IMR-90 (cell line): ENCODE data around the gene IL11. TPM values are rescaled to one million over a fixed set of nuclear protein-coding genes. Genes with fewer than 3 reads are reported as not detected.

Source experiments
- ATAC-seq: fragments of 200-7000 bp; cut with Tn5 transposase; 2 replicates; pipeline ENCODE4 v1.9.1; 2020; ENCODE audit warnings: low read depth, mild to moderate bottlenecking, moderate library complexity
- BruUV-seq: library from RNA; stranded (reverse); fragments of 400-500 nt; replicated peaks from 2 replicates; lab custom pipeline; 2021; lab: Mats Ljungman, UMichigan
- CTCF ChIA-PET: fragments of 300-600 bp; formaldehyde crosslinking; extraction: SDS; loops from one replicate; lab custom pipeline; 2021; ENCODE audit warnings: antibody characterized with exemption; lab: Yijun Ruan, JAX
- POLR2A ChIA-PET: fragments of 300-600 bp; sonication (Branson Sonifier 250); formaldehyde crosslinking; loops from one replicate; lab custom pipeline; 2022; ENCODE audit warnings: antibody characterized with exemption; ENCODE audit not compliant: unreplicated experiment; lab: Charles Lee
- DNase-seq: peaks from one replicate; pipeline ENCODE4 v3.0.0; 2013
- H2AFZ ChIP-seq: replicated peaks from 2 replicates; pipeline ENCODE3; 2013; ENCODE audit warnings: low read length, mild to moderate bottlenecking; ENCODE audit not compliant: poor library complexity
- H2AK5ac ChIP-seq: 2 replicates; pipeline ENCODE4 v1.6.1; 2013; ENCODE audit warnings: low read depth, low read length, inconsistent platforms
- H2AK9ac ChIP-seq: replicated peaks from 2 replicates; pipeline ENCODE3; 2013; ENCODE audit warnings: mild to moderate bottlenecking, low read depth, low read length, moderate library complexity; ENCODE audit not compliant: poor library complexity
- H2BK120ac ChIP-seq: 2 replicates; pipeline ENCODE4 v1.6.1; 2013; ENCODE audit warnings: low read depth, low read length, inconsistent platforms
- H2BK15ac ChIP-seq: 3 replicates; pipeline ENCODE4 v1.6.1; 2013; ENCODE audit warnings: low read depth, low read length, inconsistent platforms
- H2BK20ac ChIP-seq: 2 replicates; pipeline ENCODE4 v1.6.1; 2013; ENCODE audit warnings: low read depth, mild to moderate bottlenecking, inconsistent platforms, low read length, moderate library complexity
- H2BK5ac ChIP-seq: 2 replicates; pipeline ENCODE4 v1.6.1; 2013; ENCODE audit warnings: mild to moderate bottlenecking, low read depth, low read length, inconsistent platforms; ENCODE audit not compliant: poor library complexity, severe bottlenecking
- H3K14ac ChIP-seq: replicated peaks from 2 replicates; pipeline ENCODE4 v1.6.1; 2013; ENCODE audit warnings: low read depth, low read length, inconsistent platforms
- H3K18ac ChIP-seq: 2 replicates; pipeline ENCODE4 v1.6.1; 2013; ENCODE audit warnings: low read depth, low read length, control low read depth
- H3K23ac ChIP-seq: 2 replicates; pipeline ENCODE4 v1.6.1; 2013; ENCODE audit warnings: low read depth, low read length, inconsistent platforms
- H3K27ac ChIP-seq: 2 replicates; pipeline ENCODE4 v1.5.1; 2013; ENCODE audit warnings: mild to moderate bottlenecking, control low read depth, low read length; ENCODE audit not compliant: insufficient read depth
- H3K27me3 ChIP-seq: 2 replicates; pipeline ENCODE4 v1.6.1; 2013; ENCODE audit warnings: low read length; ENCODE audit not compliant: control insufficient read depth, insufficient read depth
- H3K36me3 ChIP-seq: 2 replicates; pipeline ENCODE4 v1.6.1; 2013; ENCODE audit warnings: low read length, mixed read lengths; ENCODE audit not compliant: control insufficient read depth, insufficient read depth
- H3K4ac ChIP-seq: 2 replicates; pipeline ENCODE4 v1.6.1; 2013; ENCODE audit warnings: low read depth, low read length, inconsistent platforms
- H3K4me1 ChIP-seq: 2 replicates; pipeline ENCODE4 v1.6.1; 2013; ENCODE audit warnings: low read length, mixed read lengths; ENCODE audit not compliant: control insufficient read depth, insufficient read depth
- H3K4me2 ChIP-seq: 2 replicates; pipeline ENCODE4 v1.6.1; 2013; ENCODE audit warnings: low read depth, mild to moderate bottlenecking, control low read depth, low read length, moderate library complexity
- H3K4me3 ChIP-seq: 2 replicates; pipeline ENCODE4 v1.5.1; 2013; ENCODE audit warnings: low read depth, mild to moderate bottlenecking, control low read depth, low read length, moderate library complexity; ENCODE audit not compliant: insufficient read depth
- H3K56ac ChIP-seq: 2 replicates; pipeline ENCODE4 v1.6.1; 2013; ENCODE audit warnings: low read length, inconsistent platforms; ENCODE audit not compliant: insufficient read depth; ENCODE audit errors: extremely low read depth
- H3K79me1 ChIP-seq, 2 experiments: 2 replicates each; pipeline ENCODE4 v1.6.1; 2013; ENCODE audit warnings: low read length in 2 of 2, inconsistent platforms in 1 of 2, low read depth in 1 of 2
- H3K9ac ChIP-seq: 2 replicates; pipeline ENCODE4 v1.6.1; 2013; ENCODE audit warnings: low read depth, low read length, control low read depth
- H3K9me1 ChIP-seq: 2 replicates; pipeline ENCODE4 v1.6.1; 2013; ENCODE audit warnings: low read length, inconsistent platforms; ENCODE audit not compliant: insufficient read depth
- H3K9me3 ChIP-seq: 2 replicates; pipeline ENCODE4 v1.6.1; 2013; ENCODE audit warnings: low read length; ENCODE audit not compliant: control insufficient read depth, insufficient read depth
- H4K20me1 ChIP-seq: 2 replicates; pipeline ENCODE4 v1.6.1; 2013; ENCODE audit warnings: low read length, inconsistent platforms; ENCODE audit not compliant: insufficient read depth
- H4K5ac ChIP-seq: 2 replicates; pipeline ENCODE4 v1.6.1; 2013; ENCODE audit warnings: mild to moderate bottlenecking, low read depth, low read length, control low read depth
- H4K8ac ChIP-seq, 2 experiments: 2 replicates each; pipeline ENCODE4 v1.6.1; 2013; ENCODE audit warnings: low read depth in 2 of 2, low read length in 2 of 2, control low read depth in 1 of 2, inconsistent platforms in 1 of 2
- H4K91ac ChIP-seq: 2 replicates; pipeline ENCODE4 v1.6.1; 2013; ENCODE audit warnings: low read depth, low read length, inconsistent platforms; ENCODE audit not compliant: insufficient read depth
- CEBPB ChIP-seq: IDR thresholded peaks from 2 replicates; pipeline ENCODE4 v1.6.1; 2012; ENCODE audit warnings: low read depth, low read length, improper control_type of control experiment
- CTCF ChIP-seq: conservative IDR thresholded peaks from 2 replicates; pipeline ENCODE4 v1.5.1; 2012; ENCODE audit warnings: mild to moderate bottlenecking, low read depth, low read length, improper control_type of control experiment
- ELK1 ChIP-seq: fragments of 150-350 bp; IDR thresholded peaks from 2 replicates; pipeline ENCODE4 v1.6.1; 2016; ENCODE audit warnings: low read depth, mild to moderate bottlenecking, low read length, moderate library complexity, borderline replicate concordance
- MAFK ChIP-seq: IDR thresholded peaks from 2 replicates; pipeline ENCODE4 v1.6.1; 2012; ENCODE audit warnings: low read depth, low read length, improper control_type of control experiment
- MXI1 ChIP-seq: IDR thresholded peaks from 2 replicates; pipeline ENCODE4 v1.6.1; 2012; ENCODE audit warnings: low read depth, mild to moderate bottlenecking, low read length, moderate library complexity, borderline replicate concordance
- NFE2L2 ChIP-seq: fragments of 150-350 bp; IDR thresholded peaks from 2 replicates; pipeline ENCODE4 v1.6.1; 2016; ENCODE audit warnings: low read depth, mild to moderate bottlenecking, low read length
- RAD21 ChIP-seq: IDR thresholded peaks from 2 replicates; pipeline ENCODE4 v1.6.1; 2012; ENCODE audit warnings: low read length, improper control_type of control experiment
- RCOR1 ChIP-seq: IDR thresholded peaks from 2 replicates; pipeline ENCODE4 v1.6.1; 2012; ENCODE audit warnings: mild to moderate bottlenecking, low read length, improper control_type of control experiment; ENCODE audit not compliant: insufficient replicate concordance
- RFX5 ChIP-seq: IDR thresholded peaks from 2 replicates; pipeline ENCODE4 v1.8.0; 2012; ENCODE audit warnings: low read depth, mild to moderate bottlenecking, low read length, moderate library complexity
- SMC3 ChIP-seq: fragments of 150-350 bp; IDR thresholded peaks from 2 replicates; pipeline ENCODE4 v1.6.1; 2016; ENCODE audit warnings: low read depth, mild to moderate bottlenecking, antibody characterized with exemption, low read length, moderate library complexity
- USF2 ChIP-seq: fragments of 150-350 bp; IDR thresholded peaks from 2 replicates; pipeline ENCODE4 v1.6.1; 2017; ENCODE audit warnings: mild to moderate bottlenecking, antibody characterized with exemption, low read length, low read depth
- WGBS, 2 experiments: methylation state at CpG; one replicate each; pipeline versions ENCODE4 v1.1.5 to v1.1.7; 2013; ENCODE audit warnings: missing lambda C conversion rate in 2 of 2; ENCODE audit not compliant: insufficient read length in 1 of 2; ENCODE audit errors: extremely low coverage in 2 of 2; 5-methylcytosine and 5-hydroxymethylcytosine counted together
- dilution Hi-C: fragments of 300-500 bp; cut with HindIII; formaldehyde crosslinking; loops from one replicate; pipeline ENCODE4 v1.14.3; 2018; ENCODE audit warnings: low sequenced_read_pairs; ENCODE audit not compliant: unreplicated experiment
- in situ Hi-C: fragments of 300-500 bp; cut with MboI; formaldehyde crosslinking; loops from 3 replicates; pipeline ENCODE4 v1.14.3; 2019; ENCODE audit warnings: low sequenced_read_pairs, inconsistent platforms, mixed read lengths
- intact Hi-C: fragments of 100-400 bp; cut with micrococcal nuclease; formaldehyde crosslinking; loops from 2 replicates; pipeline ENCODE4 v1.10.0; 2022
- polyA plus RNA-seq, 3 experiments: library from polyadenylated mRNA; depleted of rRNA; stranded (reverse); fragments of >200 nt; gene quantifications; 2 replicates each; pipeline ENCODE4 v1.2.3, GENCODE V29; 2012; ENCODE audit warnings: low replicate concordance in 1 of 3
- total RNA-seq: library from RNA; depleted of rRNA; stranded (reverse); fragments of >200 nt; gene quantifications from 2 replicates; pipeline ENCODE4 v1.2.3, GENCODE V29; 2012

The IL11 gene
- total and polyA plus RNA-seq, 2 of the 4 experiments (the other 2 are of a cell fraction) = 14.3 to 33.6 TPM

GRCh38 chr19:55339105-55339888 lies 31.0 kb downstream of the IL11 start, which contains the start of gene KMT5C (continued):
- TF ChIP-seq USF2 (no peak), SMC3 (no peak)

DNA sequence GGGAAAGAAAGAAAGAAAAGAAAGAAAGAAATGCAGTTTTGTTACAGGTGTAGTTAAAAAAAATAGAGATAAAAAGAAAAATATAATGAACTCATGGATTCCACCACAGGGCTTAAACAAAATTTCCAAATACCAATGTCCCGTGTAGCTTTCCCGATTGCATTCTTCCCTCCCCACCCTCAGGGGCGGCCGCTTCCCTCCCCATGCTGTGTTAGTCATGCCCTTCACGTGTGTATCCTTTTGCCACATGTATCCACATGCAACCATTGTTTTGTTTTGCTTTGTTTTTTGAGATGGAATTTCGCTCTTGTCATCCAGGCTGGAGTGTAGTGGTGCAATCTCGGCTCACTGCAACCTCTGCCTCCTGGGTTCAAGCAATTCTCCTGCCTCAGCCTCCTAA lies 34.2 kb downstream of the IL11 start:
- no CpG with 5 or more reads among the region's 7 CpGs for WGBS, 2 experiments
- Histone ChIP-seq H3K4me1 (peaks cover 4% of the 10 kb centered on the region), H3K79me1 (peaks cover 0 to 9% of the 10 kb centered on the region in 2 experiments; a peak in 1 of 4 replicates), H3K23ac (no peak overlapping the region), H3K18ac (no peak overlapping the region), H3K27me3 (peaks cover 8% of the 10 kb centered on the region), H3K14ac (no peak overlapping the region), H2AK9ac (no peak overlapping the region), H3K27ac (no peak overlapping the region), H3K9ac (no peak overlapping the region), H3K9me1 (peaks cover 4% of the 10 kb centered on the region; the same call in 1 of the 2 replicates), H2AFZ (no peak overlapping the region), H3K4ac (no peak overlapping the region), H3K56ac (no peak overlapping the region), H4K8ac (no peak overlapping the region), H3K9me3 (no peaks in the 10 kb centered on the region), H4K5ac (no peak overlapping the region), H4K91ac (no peak overlapping the region), H2BK20ac (no peak overlapping the region), H3K4me2 (no peak overlapping the region), H4K20me1 (no peaks in the 10 kb centered on the region), H2BK120ac (no peak overlapping the region), H2BK5ac (no peak overlapping the region), H2BK15ac (no peak overlapping the region), H3K36me3 (no peaks in the 10 kb centered on the region), H2AK5ac (no peak overlapping the region), H3K4me3 (no peak overlapping the region)
- dilution Hi-C loops (no loop called here), intact Hi-C loops (no loop called here), in situ Hi-C loops (no loop called here)
- POLR2A ChIA-PET = no interaction called here
- CTCF ChIA-PET = no interaction called here
- BruUV-seq = no TSS peak
- DNase-seq (no peak), ATAC-seq (no peak)
- no peak for TF ChIP-seq RCOR1
- no peak for TF ChIP-seq CEBPB
- TF ChIP-seq NFE2L2 = no peak
- TF ChIP-seq ELK1 = no peak
- no peak for TF ChIP-seq RFX5
- no peak for TF ChIP-seq MAFK
- TF ChIP-seq RAD21 = no peak
- no peak for TF ChIP-seq CTCF
- no peak for TF ChIP-seq MXI1
